ENCODE data around the gene FCRL4.

Gene FCRL4

GRCh38 chr1:157597959-157598667 is at the start of gene FCRL4:
Gene FCRL4, minus strand, starts transcription at chr1:157598085. Its CDS starts 141 bp downstream, at chr1:157597944.
- DNase-seq (ENCODE audit: insufficient read length, low spot score) (no peak), FAIRE-seq (peak; percentile 98)

GRCh38 chr1:157646144-157646543 is 48.3 kb upstream of the FCRL4 start:
- no peak for FAIRE-seq
- DNase-seq (ENCODE audit: insufficient read length, low spot score), result no peak

- DNase-seq (ENCODE audit: insufficient read length, low spot score) (no peak), FAIRE-seq (no peak)
Measured at GRCh38 chr1:157641177-157641576, 43.3 kb upstream of the FCRL4 start.

GRCh38 chr1:157639800-157640199 is 41.9 kb upstream of the FCRL4 start:
- no peak for FAIRE-seq
- no peak for DNase-seq (ENCODE audit: insufficient read length, low spot score)

- FAIRE-seq, result no peak
- DNase-seq (ENCODE audit: insufficient read length, low spot score), result no peak
Measured at GRCh38 chr1:157628773-157629172, 30.9 kb upstream of the FCRL4 start.

GRCh38 chr1:157626099-157626498 is 28.2 kb upstream of the FCRL4 start:
- peak; percentile 78 for FAIRE-seq
- peak; percentile 17 for DNase-seq (ENCODE audit: insufficient read length, low spot score)

- FAIRE-seq, result no peak
Measured at GRCh38 chr1:157624471-157624870, 26.6 kb upstream of the FCRL4 start.

GRCh38 chr1:157622471-157622870 is 24.6 kb upstream of the FCRL4 start:
- FAIRE-seq, result no peak
- DNase-seq (ENCODE audit: insufficient read length, low spot score), result no peak

More at GRCh38 chr1:157624471-157624870, 26.6 kb upstream of the FCRL4 start:
- no peak for DNase-seq (ENCODE audit: insufficient read length, low spot score)

- FAIRE-seq, result no peak
- no peak for DNase-seq (ENCODE audit: insufficient read length, low spot score)
Measured at GRCh38 chr1:157618190-157618589, 20.3 kb upstream of the FCRL4 start.

GRCh38 chr1:157600236-157600635 is 2.4 kb upstream of the FCRL4 start:
- FAIRE-seq (peak; percentile 4), DNase-seq (ENCODE audit: insufficient read length, low spot score) (no peak)

- peak; percentile 97 for FAIRE-seq
Measured at GRCh38 chr1:157596384-157596783, 1.5 kb downstream of the FCRL4 start.

GRCh38 chr1:157595356-157595755 is 2.5 kb downstream of the FCRL4 start:
- peak; percentile 57 for DNase-seq (ENCODE audit: insufficient read length, low spot score)

More at GRCh38 chr1:157596384-157596783, 1.5 kb downstream of the FCRL4 start:
- no peak for DNase-seq (ENCODE audit: insufficient read length, low spot score)

GRCh38 chr1:157585984-157586383 is 11.9 kb downstream of the FCRL4 start:
- FAIRE-seq (peak; percentile 21), DNase-seq (ENCODE audit: insufficient read length, low spot score) (no peak)

More at GRCh38 chr1:157595356-157595755, 2.5 kb downstream of the FCRL4 start:
- peak; percentile 100 for FAIRE-seq

- FAIRE-seq, result no peak
- no peak for DNase-seq (ENCODE audit: insufficient read length, low spot score)
Measured at GRCh38 chr1:157584503-157584902, 13.4 kb downstream of the FCRL4 start.

GRCh38 chr1:157580828-157581210 is 17.1 kb downstream of the FCRL4 start:
- FAIRE-seq, result no peak

GRCh38 chr1:157580179-157580827 is 17.6 kb downstream of the FCRL4 start:
- no peak for DNase-seq (ENCODE audit: insufficient read length, low spot score)

More at GRCh38 chr1:157580828-157581210, 17.1 kb downstream of the FCRL4 start:
- DNase-seq (ENCODE audit: insufficient read length, low spot score), result no peak

GRCh38 chr1:157577420-157577819 is 20.5 kb downstream of the FCRL4 start:
- FAIRE-seq, result no peak
- DNase-seq (ENCODE audit: insufficient read length, low spot score), result no peak

More at GRCh38 chr1:157580179-157580827, 17.6 kb downstream of the FCRL4 start:
- peak; percentile 100 for FAIRE-seq

GRCh38 chr1:157575744-157576143 is 22.1 kb downstream of the FCRL4 start:
- DNase-seq (ENCODE audit: insufficient read length, low spot score) (no peak), FAIRE-seq (no peak)

- FAIRE-seq, result no peak
- DNase-seq (ENCODE audit: insufficient read length, low spot score), result no peak
Measured at GRCh38 chr1:157574836-157575235, 23.0 kb downstream of the FCRL4 start.

- DNase-seq (ENCODE audit: insufficient read length, low spot score) (no peak), FAIRE-seq (peak; percentile 61)
Measured at GRCh38 chr1:157566484-157567300, 31.2 kb downstream of the FCRL4 start.

- no peak for DNase-seq (ENCODE audit: insufficient read length, low spot score)
- peak; percentile 98 for FAIRE-seq
Measured at GRCh38 chr1:157562515-157562914, 35.4 kb downstream of the FCRL4 start.

Data from GM19239 (cell line).